Eye (tissue), 1 donor: ENCODE data around the gene NSMCE1.

Source experiments
- DNase-seq: peaks from one replicate; pipeline ENCODE4 v3.0.0-alpha.2; 2015

Gene NSMCE1

GRCh38 chr16:27268376-27269299 lies at the start of gene NSMCE1:
TSS of gene NSMCE1 (minus strand) at chr16:27268772. CDS start at chr16:27257570, 11,202 bp downstream.
- peak; percentile 99 for DNase-seq

- DNase-seq: no peak
These were observed 49.3 kb upstream of the NSMCE1 start for GRCh38 chr16:27317738-27318391.

- DNase-seq: no peak
These were observed 48.7 kb upstream of the NSMCE1 start for GRCh38 chr16:27317320-27317719.

- DNase-seq: no peak
These were observed 47.6 kb upstream of the NSMCE1 start for GRCh38 chr16:27316038-27316680.

GRCh38 chr16:27315333-27316037 lies 46.9 kb upstream of the NSMCE1 start:
- no peak for DNase-seq

- no peak for DNase-seq
These were observed 46.4 kb upstream of the NSMCE1 start for GRCh38 chr16:27314986-27315332.

GRCh38 chr16:27314161-27314723 lies 45.7 kb upstream of the NSMCE1 start:
- peak; percentile 67 for DNase-seq

- peak; percentile 47 for DNase-seq
These were observed 45.0 kb upstream of the NSMCE1 start, which contains the start of gene IL4R for GRCh38 chr16:27313422-27314160. TSS of gene IL4R (plus strand) at chr16:27313974. CDS start at chr16:27340204, 26,230 bp downstream.

- DNase-seq: no peak
These were observed 44.2 kb upstream of the NSMCE1 start for GRCh38 chr16:27312580-27313421.

- DNase-seq: no peak
These were observed 43.3 kb upstream of the NSMCE1 start for GRCh38 chr16:27311897-27312303.

GRCh38 chr16:27311448-27311830 lies 42.9 kb upstream of the NSMCE1 start:
- peak; percentile 20 for DNase-seq

GRCh38 chr16:27310576-27311447 lies 42.2 kb upstream of the NSMCE1 start:
- no peak for DNase-seq

- DNase-seq: no peak
These were observed 40.2 kb upstream of the NSMCE1 start for GRCh38 chr16:27308792-27309191.

- no peak for DNase-seq
These were observed 37.4 kb upstream of the NSMCE1 start for GRCh38 chr16:27305839-27306442.

- no peak for DNase-seq
These were observed 36.5 kb upstream of the NSMCE1 start for GRCh38 chr16:27304881-27305745.

GRCh38 chr16:27304102-27304501 lies 35.5 kb upstream of the NSMCE1 start:
- DNase-seq: no peak

GRCh38 chr16:27303256-27304100 lies 34.9 kb upstream of the NSMCE1 start:
- no peak for DNase-seq
